NCI-H1105 treated with DMSO at 0.1 percent for 48 hours (cell line): ENCODE data around the gene LALBA.
"Not testable (repeated sequence)": the region's sequence is repeated elsewhere in the genome, so short reads cannot be mapped to it uniquely, and the experiment has no call there.

Experiments
- DNase-seq: peaks from one replicate; lab custom pipeline; 2025; lab: John Stamatoyannopoulos, UW

LALBA gene

DNA sequence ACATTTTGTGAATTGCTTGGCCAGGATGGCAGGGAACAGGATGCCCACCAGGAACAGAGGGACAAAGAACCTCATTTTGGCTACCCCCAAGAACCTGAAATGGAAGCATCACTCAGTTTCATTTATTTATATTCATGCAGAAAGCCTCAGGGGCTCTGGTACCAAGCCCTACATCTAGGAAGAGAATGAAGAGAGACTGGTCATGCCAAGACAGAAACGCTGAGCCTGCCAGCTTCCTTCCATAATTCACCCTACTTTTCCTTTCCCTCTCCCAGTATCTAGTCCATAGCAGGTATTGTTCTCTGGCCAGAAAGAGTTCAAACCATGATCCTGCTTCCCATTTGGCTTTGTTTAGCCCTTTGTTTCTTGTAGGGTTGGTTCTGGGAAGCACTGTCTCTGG, at the start of gene LALBA:
Gene LALBA (minus strand): TSS at position 101 of the 400 bp plus-strand sequence. CDS start 26 bp downstream, at position 75.
- DNase-seq, result no peak

DNA sequence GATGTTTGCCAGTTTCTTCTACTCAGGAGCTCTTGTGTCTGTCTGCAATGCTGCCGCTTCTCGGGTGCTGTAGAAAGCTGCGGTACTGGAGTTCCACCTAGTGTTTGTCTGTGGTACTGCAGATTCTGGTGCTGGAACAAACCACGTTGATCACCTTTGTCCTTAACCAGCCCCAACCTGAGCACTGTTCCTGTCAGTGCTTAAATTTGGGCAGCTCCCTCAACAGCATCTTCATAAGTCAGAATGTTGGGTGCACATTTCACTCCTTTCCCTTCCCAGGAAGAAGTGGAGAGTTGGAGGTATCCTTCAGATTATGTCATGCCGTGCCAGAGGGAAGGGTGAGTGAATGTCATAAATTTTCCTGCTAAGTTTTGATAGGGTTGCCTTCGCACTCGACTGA, 48.7 kb upstream of the LALBA start:
- peak; percentile 74 for DNase-seq

DNA sequence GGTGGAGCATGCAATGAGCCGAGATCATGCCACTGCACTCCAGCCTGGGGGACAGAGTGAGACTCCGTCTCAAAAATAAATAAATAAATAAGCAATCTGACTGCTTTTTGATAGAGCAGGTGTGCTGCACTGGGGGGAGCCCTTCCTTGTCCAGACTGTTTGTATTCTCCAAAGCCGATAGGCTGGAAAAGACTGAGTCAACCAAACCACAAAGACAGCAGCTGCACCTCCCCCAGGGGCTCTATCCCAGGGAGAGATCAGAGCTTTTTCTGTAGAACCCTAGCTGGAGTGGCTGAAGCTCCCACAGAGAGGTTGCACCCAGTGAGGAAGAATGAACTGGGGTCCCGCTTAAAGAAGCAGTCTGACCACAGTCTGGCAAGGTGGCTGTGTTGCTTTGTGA, 45.8 kb upstream of the LALBA start:
- no peak for DNase-seq

DNA sequence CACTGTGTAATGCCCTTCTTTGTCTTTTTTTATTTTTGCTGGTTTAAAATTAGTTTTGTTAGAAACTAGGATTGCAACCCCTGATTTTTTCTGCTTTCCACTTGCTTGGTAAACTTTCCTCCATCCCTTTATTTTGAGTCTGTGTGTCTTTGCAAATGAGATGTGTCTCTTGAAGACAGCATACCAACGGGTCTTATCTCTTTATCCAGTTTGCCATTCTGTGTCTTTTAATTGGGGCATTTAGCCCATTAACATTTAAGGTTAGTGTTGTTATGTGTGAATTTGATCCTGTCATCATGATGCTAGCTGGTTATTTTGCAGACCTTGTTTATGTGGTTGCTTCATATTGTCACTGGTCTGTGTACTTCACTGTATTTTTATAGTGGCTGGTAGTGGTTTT, 43.5 kb upstream of the LALBA start:
- DNase-seq, result no peak

DNA sequence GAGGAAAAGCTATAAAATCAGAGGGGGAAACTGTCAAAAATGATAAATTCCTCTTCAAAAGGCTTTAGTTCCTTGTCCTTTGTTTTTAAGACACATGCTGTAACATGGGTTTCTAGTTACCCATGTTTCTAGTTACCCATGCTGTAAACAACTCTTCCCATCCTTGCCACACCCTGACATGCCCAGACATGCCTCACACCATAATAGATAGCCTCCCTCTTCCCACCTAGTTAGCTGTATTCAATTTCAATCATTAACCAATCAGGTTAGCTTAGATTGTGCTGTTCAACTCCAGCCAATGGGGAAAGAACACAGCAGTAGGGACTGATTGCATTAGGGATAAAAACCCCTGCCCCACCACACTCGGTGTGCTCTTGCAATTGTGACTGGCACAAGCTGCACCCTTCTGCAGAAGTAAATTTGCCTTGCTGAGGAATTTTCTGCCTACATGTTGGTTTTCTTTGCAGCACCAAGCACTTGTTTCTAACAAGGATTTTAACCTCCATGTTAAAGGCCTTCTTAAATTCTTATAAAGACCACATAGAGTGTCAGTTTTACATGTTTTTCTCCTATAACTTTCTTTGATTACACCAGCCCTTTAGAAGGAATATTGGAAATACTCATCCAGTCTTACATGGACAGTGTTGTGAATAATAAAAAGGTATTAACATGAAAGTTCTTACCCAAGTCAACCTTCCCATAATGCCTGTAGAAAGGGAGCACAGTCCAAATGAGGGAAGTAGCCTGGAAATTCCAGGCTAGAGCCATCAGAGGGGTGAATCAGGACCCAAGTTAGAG, 32.5 kb upstream of the LALBA start:
- DNase-seq, result peak; percentile 32

DNA sequence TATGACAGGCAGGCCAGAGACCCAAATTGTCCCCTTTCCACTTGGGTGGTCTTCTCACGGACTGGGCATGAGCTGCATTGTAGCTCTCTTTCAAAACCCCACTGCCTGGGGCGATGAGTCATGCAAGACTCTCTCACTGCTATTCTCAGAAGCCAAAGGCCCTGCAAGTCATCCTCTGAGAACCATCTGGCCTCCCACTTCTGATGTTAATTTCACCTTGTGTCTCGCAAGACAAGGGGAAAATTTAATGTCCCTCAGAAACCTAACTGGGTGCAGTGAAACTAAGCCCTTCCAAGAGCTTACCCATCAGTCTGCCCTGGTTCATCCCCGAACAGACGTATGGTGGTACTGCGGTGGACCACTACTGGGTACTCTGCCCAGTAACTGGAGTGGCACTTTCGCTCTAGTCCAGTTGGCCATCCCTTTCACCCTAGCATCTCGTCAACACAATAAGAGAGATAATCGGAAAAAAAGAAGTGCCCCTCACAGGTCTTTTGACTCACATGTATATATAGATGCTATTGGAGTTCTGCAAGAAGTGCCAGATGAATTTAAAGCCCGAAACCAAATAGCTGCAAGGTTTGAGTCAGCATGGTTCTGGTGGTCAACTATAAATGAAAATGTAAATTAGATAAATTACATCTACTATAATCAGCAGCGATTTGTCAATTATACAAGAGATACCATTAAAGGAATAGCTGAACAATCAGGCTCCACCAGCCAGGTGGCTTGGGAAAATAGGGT, 31.3 kb upstream of the LALBA start:
- DNase-seq, result no peak

DNA sequence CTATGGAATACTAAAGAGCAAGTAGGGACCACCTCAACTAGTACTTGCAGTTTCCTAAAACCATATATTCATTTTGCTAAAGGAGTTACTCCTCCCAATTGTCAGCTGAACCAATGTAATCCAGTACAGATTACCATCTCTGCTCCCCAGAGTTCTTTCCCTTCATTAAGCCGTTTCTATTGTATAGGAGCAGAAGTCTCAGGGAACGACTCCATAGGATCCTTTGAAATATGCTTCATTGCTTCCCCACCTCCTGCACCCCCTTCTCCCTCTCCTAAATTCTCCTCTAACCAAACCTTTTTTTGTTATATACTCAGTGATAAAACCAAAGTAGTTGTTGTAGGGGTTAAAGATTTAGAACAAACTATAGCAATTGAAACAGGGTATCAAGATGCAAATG, 30.7 kb upstream of the LALBA start:
- no peak for DNase-seq

DNA sequence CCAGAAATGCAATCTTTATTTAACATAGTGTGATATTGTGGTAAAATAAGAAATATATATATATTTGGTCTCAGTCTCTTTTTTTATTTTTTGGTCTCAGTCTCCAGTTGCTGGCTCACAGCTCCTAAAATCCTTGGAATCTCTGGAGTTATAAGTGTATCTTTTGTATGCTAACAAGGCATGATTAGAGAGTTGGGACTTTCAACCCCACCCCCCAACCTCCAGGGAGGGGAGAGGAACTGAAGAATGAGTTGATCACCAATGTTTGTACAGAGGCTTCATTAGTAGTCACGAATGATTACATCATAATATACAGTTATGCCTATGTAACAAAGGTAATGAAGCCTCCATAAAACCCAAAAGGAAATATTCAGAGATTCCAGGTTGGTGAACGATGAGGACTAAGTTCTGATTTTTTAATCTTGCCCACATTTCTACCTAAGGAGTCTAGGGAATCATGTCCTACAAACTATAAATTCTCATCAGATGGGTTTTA, 22.8 kb upstream of the LALBA start:
- no peak for DNase-seq

DNA sequence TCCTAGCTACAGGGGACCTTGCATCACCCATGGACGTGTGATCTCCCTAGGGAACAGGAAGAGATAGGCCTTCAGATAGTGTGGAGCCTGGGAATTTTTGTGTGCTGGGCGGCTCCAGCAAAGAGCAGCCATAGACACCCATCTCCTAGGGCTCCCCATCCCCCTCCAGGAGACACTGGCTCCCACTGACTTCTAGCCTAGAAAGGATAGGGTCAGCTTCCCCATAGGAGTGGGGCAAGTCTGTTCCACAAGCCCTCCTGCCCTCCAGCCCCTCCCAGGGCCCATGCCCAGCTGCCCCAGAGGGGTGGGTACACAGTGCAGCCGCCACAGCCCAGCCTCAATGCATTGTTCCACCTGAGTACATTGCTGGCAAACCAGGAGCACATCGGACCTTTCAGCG, 16.5 kb upstream of the LALBA start:
- DNase-seq, result no peak

DNA sequence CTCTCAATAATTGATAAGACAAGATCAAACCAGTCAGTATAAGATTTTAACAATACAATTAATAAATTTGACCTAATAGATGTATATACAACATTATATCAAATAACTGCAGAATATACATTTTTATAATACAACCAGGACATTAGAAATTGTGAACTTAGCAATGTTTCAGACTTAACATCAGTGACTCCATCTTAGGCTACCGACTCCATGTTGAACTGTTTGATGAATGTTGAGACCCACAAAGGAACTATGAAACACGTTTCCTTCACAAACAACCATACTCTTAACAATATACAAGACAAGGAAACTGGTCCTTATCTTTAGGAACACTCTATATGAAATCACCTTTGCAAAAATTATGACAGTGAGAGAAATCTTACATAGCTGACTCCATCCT, 13.9 kb upstream of the LALBA start:
- no peak for DNase-seq

DNA sequence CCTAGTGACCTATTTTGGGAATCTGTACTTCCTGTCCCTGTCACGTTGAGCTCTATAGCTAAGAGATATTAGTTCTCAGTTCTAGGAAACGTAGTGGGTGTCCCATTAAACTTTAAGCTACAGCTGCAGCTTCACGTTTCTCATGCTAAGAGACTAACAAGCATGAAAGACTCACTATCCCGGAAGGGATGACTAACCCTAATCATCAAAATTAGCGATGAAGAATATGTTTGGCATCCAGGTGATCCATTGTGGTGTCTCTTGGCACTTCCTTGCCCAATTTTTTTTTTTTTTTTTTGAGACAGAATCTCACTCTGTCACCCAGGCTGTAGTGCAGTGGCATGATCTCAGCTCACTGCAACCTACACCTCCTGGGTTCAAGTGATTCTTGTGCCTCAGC, 11.0 kb upstream of the LALBA start:
- DNase-seq, result no peak

DNA sequence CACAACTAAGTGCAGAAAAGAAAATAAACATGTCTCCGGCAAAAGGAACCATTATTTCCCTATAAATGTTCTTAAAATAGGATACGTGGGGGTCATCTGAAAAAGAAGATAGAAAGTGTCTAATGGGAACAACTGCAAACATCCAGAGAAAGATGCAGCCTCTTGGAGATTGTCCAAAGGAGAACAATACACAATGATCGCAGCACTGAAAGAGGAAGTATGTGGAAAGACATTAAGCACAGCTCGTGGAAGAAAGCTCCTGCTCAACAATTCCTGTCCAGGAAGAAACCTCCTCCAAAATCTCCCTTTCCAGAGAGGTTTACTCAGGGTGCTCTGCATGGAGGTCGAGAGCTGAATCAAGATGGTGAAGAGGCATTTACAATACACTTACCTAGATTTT, 2.5 kb upstream of the LALBA start:
- no peak for DNase-seq

DNA sequence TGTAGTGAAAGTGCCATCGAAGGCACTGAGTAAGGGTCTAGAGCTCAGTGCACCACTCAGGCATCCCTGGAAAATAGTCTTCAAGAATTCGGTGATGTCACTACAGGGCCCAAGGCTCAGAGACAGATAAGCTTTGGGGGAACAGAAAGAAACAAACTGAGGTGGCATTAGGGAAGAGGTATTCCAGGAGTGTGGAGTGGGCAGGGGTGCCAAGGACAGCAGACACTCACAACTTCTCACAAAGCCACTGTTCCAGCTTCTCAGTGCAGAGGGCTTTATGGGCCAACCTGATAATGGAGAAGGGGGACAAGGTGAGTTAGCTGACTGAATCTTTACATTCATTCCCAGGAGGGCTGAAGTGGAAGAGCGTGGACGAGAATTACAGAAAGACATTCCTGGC, 2.1 kb downstream of the LALBA start:
- no peak for DNase-seq

DNA sequence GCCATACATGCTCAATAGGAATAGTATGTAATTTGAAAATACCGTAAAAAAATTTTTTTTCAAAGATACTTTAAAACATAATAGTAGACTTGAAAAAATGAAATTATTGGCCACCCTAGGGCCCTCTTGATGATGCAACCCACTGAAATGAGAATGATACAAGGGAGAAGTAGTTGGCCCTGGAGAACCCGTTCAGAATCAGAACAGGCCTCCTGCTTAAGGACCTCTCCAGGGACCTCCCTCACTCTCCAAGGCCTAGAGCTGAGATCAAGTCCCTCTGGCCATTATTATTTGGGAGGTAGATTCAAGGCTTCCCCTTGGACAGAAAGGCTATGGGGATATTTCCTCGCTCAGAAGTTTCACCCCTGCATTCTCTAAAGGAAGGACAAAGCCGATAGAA, 11.9 kb downstream of the LALBA start:
- no peak for DNase-seq

DNA sequence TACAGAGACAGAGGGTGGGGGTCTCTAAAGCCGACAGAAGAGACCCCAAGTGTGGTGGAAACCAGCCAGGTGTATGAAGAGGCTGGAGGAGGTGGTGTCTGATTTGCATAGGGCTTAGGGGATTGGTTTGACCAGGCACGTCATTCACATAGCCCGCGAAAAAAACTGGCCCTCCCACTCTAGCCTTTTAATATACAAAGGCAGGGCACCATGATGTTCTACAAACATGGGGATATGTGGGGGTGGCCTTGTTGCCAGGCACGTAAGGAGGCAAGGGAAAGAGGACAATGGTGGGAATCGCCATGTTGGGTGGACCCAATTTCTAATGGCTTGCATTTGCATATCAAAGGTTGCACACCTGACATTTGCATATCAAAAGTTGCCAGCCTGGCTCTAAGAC, 13.2 kb downstream of the LALBA start:
- no peak for DNase-seq

DNA sequence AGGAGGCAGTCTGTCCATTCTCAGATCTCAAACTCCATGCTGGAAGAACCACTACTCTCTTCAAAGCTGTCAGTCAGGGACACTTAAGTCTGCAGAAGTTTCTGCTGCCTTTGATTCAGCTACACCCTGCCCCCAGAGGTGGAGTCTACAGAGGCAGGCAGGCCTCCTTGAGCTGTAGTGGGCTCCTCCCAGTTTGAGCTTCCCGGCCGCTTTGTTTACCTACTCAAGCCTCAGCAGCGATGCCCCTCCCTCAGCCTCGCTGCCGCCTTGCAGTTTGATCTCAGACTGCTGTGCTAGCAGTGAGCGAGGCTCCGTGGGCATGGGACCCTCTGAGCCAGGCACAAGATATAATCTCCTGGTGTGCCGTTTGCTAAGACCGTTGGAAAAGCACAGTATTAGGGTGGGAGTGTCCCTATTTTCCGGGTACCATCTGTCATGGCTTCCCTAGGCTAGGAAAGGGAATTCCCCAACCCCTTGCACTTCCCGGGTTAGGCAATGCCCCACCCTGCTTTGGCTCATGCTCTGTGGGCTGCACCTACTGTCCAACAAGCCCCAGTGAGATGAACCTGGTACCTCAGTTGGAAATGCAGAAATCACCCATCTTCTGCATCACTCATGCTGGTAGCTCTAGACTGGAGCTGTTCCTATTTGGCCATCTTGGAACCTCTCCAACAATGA, 16.0 kb downstream of the LALBA start:
- peak; percentile 20 for DNase-seq

DNA sequence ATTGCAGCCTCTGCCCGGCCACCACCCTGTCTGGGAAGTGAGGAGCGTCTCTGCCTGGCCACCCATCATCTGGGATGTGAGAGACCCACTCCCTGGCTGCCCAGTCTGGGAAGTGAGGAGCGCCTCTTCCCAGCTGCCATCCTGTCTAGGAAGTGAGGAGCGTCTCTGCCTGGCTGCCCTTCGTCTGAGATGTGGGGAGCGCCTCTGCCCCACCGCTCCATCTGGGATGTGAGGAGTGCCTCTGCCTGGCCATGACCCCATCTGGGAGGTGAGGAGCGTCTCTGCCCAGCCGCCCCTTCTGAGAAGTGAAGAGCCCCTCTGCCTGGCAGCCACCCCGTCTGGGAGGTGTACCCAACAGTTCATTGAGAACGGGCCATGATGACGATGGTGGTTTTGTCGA, 18.2 kb downstream of the LALBA start:
- not testable (repeated sequence) for DNase-seq

DNA sequence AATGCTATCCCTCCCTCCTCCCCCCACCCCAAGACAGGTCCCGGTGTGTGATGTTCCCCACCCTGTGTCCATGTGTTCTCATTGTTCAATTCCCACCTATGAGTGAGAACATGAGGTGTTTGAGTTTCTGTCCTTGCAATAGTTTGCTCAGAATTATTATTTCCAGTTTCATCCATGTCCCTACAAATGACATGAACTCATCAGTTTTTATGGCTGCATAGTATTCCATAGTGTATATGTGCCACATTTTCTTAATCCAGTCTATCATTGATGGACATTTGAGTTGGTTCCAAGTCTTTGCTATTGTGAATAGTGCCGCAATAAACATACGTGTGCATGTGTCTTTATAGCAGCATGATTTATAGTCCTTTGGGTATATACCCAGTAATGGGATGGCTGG, 22.8 kb downstream of the LALBA start:
- not testable (repeated sequence) for DNase-seq

DNA sequence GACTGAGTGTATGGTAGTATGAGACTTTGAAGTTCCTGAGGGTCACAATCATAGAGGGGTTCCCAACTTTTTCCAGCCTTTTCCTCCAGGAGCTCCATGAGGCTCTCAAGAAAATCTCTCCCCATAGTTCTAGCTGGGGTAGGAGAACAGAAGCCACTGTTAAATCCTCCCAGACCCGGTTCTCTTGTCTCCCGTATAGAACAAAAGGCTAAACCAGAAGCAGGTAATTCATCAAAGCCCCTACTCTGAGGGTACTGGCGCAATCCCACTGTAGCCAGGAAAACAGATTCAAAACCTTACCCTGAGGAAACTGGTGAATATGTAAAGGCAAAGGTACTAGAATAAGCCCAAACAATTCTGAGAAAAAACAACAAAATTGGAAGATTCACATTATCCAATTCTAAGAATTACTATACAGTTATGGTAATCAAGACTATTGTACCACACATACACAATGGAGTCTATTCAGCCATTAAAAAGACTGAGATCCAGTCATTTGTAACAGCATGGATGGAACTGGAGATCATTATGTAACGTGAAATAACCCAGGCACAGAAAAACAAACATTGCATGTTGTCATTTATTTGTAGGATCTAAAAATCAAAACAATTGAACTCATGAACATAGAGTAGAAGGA, 23.9 kb downstream of the LALBA start:
- no peak for DNase-seq

DNA sequence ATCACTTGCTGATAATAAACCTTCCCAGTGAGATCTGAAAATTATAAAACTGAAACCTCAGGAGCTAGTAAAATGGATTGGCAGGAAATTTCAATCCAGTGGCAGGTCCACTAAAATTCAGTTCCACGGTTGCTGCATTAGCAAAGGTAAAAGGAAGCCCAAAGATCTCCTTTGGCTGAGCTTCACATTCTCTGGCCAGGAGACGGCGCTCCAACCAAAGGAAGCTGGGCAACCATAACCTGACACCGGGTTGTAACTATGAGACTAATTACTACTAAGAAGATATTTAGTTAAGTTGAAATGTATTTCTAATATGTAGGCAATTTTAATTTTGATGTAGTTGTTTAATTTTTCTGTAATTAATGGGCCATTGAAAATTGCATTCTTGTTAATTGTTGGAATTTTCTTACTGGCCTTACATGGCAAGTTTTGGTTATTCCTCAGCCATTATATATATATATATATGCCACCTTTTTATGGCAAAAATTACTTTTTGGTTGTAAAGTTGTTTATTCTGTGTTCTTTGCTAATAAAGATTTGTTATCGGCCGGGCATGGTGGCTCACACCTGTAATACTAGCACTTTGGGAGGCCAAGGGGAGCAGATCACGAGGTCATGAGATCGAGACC, 27.4 kb downstream of the LALBA start:
- DNase-seq, result peak; percentile 41

DNA sequence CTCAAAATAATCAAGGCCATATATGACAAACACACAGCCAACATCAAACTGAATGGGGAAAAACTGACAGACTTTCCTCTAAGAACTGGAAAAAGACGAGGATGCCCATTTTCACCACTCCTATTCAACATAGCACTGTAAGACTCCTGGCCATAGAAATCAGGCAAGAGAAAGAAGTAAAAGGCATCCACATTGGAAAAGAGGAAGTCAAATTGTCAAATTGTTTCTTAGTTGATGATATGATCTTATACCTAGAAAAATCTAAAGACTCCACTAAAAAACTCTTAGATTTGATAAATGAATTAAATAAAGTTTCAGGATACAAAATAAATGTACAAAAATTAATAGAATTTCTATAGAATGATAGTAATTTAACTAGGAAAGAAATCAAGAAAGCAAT, 33.2 kb downstream of the LALBA start:
- no peak for DNase-seq

DNA sequence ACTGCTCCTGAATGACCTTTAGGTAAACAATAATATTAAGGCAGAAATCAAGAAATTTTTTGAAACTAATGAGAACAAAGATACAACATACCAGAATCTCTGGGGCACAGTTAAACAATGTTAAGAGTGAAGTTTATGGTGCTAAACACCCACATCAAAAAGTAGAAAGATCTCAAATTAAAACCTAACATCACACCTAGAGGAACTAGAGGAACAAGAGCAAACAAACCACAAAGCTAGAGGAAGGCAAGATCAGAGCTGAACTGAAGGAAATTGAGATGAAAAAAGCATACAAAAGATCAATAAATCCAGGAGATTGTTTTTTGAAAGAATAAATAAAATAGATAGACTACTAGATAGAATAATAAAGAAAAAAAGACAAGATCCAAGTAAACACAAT, 37.2 kb downstream of the LALBA start:
- no peak for DNase-seq
